ENCODE results near the gene DENND1A. TPM values are rescaled to one million over a fixed set of nuclear protein-coding genes. Genes with fewer than 3 reads are reported as not detected.

DENND1A gene
- total RNA-seq, 2 donors from 2014 or later, result 16.2 to 17.7 TPM

DNA sequence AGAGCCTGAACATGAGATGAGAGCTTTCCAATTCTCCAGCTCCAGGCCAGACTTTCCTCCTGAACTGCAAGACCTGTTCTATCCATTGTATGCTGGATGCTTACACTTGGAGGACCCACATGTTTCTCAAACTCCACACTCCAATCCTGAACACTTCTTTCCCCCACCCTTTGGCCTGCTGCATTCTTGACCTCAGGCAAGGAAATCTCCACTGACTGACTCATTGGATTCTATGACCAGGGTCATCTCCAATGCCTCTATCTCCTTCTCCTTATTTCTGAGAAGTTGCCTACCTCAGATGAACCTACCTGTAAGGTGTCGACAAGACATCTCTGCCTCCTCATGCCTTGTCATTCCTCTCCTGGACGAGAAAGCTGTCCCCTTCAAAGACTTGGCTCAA, 420.3 kb downstream of the DENND1A start:
- DNase-seq (no peak), ATAC-seq (no peak)
- intact Hi-C loops (cut with DNase I), result no loop called here

DNA sequence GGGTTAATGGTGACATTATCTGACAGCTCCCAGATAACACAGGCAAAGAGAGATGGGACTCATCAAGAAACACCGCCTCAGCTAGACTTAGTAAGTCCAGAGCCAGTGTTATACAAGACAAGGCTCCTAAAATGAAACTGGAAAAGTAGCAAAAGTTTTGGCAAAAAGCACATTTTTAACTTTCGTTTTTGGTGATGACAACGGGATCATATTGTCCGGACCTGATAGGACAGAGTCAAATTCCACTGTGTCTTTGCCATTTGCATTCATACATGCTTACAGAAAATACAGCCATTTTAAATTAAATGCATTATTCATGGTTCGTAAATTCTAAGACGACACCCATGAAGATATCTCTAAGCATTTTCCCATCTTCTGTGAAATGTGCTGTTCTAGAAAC, 421.9 kb downstream of the DENND1A start:
- ATAC-seq (peak; percentile 52 to 76), DNase-seq (no peak)
- intact Hi-C loops (cut with DNase I), result no loop called here

DNA sequence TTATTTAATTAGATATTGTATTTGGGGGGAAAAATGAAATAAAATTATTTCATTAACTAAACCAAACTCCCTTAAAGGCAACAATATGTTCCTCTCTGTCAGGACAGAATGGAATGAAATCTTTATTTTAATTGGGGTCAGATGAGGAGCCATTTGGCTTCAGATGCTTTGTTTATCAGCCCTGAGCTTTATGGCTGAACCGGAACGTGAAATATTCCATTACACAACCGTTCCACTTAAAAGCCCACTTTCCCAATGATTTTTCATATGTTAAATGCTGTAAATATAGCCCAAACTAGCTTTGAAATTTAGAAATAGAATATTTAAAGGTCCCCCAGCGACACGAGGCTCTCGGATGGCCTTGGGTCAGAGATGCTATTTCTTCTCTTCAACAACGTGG, 424.4 kb downstream of the DENND1A start:
- intact Hi-C loops (cut with DNase I), result no loop called here
- DNase-seq (no peak), ATAC-seq (no peak)

GRCh38 chr9:123500336-123500735, 429.6 kb downstream of the DENND1A start:
- ATAC-seq (no peak), DNase-seq (no peak)
- intact Hi-C loops (cut with DNase I), result no loop called here

GRCh38 chr9:123497830-123498229, 432.1 kb downstream of the DENND1A start:
- DNase-seq (no peak), ATAC-seq (no peak)
- intact Hi-C loops (cut with DNase I), result no loop called here

- ATAC-seq, result no peak
- no peak for DNase-seq
- intact Hi-C loops (cut with DNase I), result no loop called here
Measured at GRCh38 chr9:123495731-123496130, 434.2 kb downstream of the DENND1A start.

DNA sequence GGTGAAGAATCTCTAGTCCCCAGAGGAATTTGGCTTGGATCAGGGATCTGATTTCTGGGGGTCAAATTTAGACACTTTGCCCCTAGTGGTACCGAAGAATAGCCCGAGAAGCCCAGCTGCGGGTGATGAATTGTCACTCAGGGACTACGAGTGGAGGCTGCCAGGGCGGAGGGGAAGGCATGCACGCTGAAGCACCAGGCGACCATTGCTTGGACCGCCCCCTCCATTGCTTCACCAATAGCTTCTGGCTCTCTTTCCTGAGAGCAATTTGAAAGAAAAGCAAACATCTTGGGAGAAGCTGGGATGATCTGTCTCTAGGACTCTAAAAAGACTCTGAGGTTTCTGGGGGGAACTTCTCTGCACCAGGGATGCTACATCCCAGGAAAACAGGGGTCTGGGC, 436.3 kb downstream of the DENND1A start:
- intact Hi-C loops (cut with DNase I), result no loop called here
- ATAC-seq (no peak), DNase-seq (no peak)

DNA sequence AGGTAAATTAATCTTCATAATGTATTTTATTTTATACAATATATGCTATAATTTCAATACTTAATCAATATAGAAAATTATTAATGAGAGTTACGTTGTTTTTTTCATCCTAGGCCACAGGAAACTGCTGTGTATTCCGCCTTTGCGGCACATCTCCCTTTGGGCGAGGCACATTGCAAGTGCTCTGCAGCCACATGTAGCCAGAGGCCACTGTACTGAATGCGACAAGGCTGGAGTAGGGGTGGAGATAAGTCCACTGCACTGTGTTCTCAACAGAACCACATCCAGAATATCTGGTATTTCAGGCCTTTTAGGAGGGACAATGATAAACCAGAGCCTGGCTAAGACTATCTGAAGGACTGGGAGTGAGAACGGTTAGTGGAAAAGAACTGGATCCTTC, 439.2 kb downstream of the DENND1A start:
- no peak for ATAC-seq
- intact Hi-C loops (cut with DNase I), result no loop called here
- DNase-seq, result no peak

GRCh38 chr9:123488722-123489321, 441.1 kb downstream of the DENND1A start:
- ATAC-seq (no peak), DNase-seq (no peak)
- intact Hi-C loops (cut with DNase I), result no loop called here

DNA sequence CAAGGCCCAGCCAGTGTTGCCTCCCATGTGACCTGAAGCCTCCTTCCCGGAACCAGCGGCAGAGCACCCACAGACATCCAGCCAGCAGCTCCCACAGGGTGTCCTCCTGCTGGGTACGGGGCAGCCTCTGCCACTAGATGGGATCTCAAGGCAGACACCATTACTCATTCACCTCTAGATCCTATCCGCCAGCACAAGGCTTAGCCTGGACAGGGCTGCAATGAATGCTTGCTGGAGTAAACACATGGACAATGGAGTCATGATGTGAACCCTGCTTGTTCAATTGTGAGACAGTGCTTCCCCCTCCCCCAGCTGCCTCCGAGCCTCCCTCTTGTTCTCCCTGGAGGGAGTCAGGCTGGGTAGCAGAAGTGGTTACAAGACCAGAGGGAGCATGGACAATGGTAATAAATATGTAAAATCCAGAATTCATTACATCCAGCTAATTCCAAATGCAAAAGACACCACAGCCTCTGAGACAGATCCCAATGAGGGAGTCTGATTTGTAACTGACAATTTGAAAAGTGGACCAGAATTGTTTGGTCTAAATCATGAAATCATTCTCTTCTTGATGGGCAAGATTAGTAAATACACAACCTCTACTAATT, 441.9 kb downstream of the DENND1A start:
- ATAC-seq (no peak), DNase-seq (no peak)
- intact Hi-C loops (cut with DNase I), result no loop called here

- no peak for ATAC-seq
- intact Hi-C loops (cut with DNase I), result no loop called here
- DNase-seq, result no peak
Measured at GRCh38 chr9:123486431-123486830, 443.5 kb downstream of the DENND1A start.

DNA sequence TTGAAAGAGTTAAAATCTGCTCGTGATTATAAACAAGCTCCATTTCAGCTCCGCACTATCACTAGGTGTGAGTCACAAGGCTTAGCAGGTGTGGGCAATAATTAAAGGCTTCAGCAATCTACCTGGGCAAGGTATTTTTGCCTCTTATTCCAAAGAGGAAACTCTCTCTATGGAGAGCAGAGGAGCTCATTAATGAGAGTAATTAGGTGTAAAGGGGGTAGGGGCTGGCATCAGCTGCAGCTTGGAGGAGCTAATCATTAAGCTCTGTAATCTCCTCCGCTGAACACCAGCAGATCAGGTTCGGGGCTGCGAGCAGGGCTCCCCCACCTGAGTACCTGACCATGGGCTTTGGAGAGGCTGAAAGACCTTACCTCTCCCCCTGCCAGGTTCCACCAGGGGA, 444.7 kb downstream of the DENND1A start:
- intact Hi-C loops (cut with DNase I), result no loop called here
- DNase-seq (no peak), ATAC-seq (no peak)

GRCh38 chr9:123484130-123484529, 445.8 kb downstream of the DENND1A start:
- no peak for ATAC-seq
- no peak for DNase-seq
- intact Hi-C loops (cut with DNase I), result no loop called here

- intact Hi-C loops (cut with DNase I), result no loop called here
- DNase-seq (no peak), ATAC-seq (no peak)
Measured at GRCh38 chr9:123483191-123483803, 446.6 kb downstream of the DENND1A start.

- ATAC-seq, result no peak
- DNase-seq, result no peak
- intact Hi-C loops (cut with DNase I), result no loop called here
Measured at GRCh38 chr9:123482295-123482968, 447.5 kb downstream of the DENND1A start.

- no peak for ATAC-seq
- intact Hi-C loops (cut with DNase I), result no loop called here
- no peak for DNase-seq
Measured at GRCh38 chr9:123481209-123481865, 448.6 kb downstream of the DENND1A start.

DNA sequence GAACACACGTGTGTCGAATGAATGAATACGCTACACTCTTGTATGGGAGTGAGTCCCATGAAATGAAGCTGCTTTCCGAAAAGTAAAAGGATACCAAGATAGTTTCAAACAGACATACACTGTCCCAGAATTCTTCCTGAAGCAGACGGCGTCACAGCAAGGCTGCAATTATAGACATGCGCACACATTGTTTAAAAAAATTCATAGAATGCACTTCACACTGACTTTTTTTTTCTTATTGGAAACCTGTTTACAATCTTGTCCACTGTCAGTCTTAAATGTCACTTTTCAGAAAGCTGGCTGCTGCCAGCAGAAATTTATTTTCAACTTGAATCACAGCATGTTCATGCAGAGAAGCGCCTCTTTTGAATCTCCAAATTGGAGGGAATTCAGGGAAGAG, 449.1 kb downstream of the DENND1A start:
- intact Hi-C loops (cut with DNase I), result no loop called here
- DNase-seq (no peak), ATAC-seq (no peak)

DNA sequence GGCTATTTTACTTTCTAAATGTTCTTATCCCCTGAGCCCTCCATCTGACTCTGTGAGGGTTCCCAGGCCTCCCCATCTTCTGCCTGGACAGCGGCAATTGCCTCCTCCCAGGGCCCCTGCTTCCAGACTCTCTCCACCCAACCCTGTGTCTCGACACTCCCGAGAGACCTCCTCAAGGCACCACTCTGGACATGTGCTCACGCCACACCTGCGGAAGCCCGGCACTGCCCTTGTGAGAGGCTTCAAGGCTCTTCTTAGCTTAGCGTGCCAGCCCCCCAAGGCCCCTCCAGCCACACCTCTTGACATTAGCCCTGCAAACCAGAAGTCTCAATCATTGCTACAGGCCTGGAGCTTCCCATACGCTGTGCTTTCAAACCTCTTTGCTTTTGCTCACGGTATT, 449.8 kb downstream of the DENND1A start:
- ATAC-seq (no peak), DNase-seq (no peak)
- intact Hi-C loops (cut with DNase I), result no loop called here

- no peak for ATAC-seq
- intact Hi-C loops (cut with DNase I), result no loop called here
- no peak for DNase-seq
Measured at GRCh38 chr9:123478967-123479602, 450.8 kb downstream of the DENND1A start.

DNA sequence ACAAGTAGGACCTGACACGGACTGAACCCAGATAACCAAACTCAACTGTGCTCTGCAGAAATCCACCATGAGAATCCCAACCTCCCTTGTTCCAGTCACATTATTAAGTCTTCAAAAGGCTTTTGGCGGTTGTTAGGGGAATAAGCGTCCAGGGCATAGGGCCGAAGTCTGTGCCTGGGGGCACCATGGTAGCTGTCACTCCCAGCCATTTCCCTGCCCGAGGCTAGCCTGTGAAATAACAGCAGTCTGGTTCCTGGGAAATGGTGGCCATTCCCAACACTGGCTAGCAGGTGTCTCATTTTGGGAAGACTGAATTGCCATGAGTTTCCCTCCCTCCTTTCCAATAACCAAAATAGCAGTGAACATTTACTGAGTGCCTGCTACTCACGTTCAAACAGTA, 451.8 kb downstream of the DENND1A start:
- no peak for DNase-seq
- no peak for ATAC-seq
- intact Hi-C loops (cut with DNase I), result no loop called here

Measured in left cardiac atrium (tissue), 4 donors.